GM04503 (cell line): ENCODE measurements around the gene PEX11B.

Experiments
- DNase-seq: peaks from one replicate; pipeline ENCODE4 v3.0.0-alpha.2; 2012; ENCODE audit warnings: low read depth

Gene PEX11B, protein sequence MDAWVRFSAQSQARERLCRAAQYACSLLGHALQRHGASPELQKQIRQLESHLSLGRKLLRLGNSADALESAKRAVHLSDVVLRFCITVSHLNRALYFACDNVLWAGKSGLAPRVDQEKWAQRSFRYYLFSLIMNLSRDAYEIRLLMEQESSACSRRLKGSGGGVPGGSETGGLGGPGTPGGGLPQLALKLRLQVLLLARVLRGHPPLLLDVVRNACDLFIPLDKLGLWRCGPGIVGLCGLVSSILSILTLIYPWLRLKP

GRCh38 chr1:145918144-145918991 is at the start of gene PEX11B:
TSS of gene PEX11B (minus strand) at chr1:145918717. CDS start at chr1:145918688, 29 bp downstream.
- DNase-seq = peak; percentile 67

GRCh38 chr1:145967288-145967687 is 48.8 kb upstream of the PEX11B start:
- DNase-seq = no peak

GRCh38 chr1:145965119-145965744 is 46.7 kb upstream of the PEX11B start:
- no peak for DNase-seq

GRCh38 chr1:145964328-145965118 is 46.0 kb upstream of the PEX11B start, which contains the start of the genes ANKRD34A and POLR3GL:
TSS of gene ANKRD34A (minus strand) at chr1:145964575. CDS start at chr1:145961759, 2,816 bp downstream.
TSS of gene POLR3GL (plus strand) at chr1:145964690. CDS start at chr1:145974866, 10,176 bp downstream.
- peak; percentile 65 for DNase-seq

DNA sequence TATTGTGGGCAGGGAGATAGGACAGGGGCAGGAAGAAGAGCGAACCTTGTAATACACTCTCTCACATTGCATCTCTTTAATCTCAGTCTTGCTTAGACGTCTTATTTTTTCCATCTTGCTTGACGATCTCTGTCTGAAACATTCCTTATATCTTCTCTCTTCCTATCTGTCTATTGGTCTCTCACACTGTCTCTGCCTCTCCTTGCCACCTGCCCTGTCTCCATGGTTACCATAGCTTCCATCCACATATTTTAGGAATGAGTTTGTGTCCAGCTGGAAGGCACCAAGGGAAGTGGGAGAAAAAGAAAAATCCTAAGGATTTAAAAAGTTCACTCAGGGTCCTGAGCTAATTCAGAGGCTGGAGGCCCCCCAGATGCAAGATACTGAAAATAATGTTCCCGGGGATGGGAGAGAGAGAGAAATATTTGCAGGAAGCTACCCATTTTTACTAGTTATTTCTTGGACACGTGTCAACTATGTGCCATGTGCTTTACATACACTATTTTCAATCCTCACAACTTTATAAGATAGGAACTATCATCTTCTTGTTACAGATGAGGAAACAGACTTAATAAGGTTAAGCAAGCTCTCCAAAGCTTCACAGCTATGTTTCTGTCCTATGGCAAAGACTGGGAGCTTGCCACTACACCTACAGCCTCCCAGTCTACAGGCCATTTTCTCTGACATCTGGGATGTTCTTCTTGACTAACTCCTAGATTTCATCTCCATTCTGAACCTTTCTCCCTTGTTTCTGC is 44.9 kb upstream of the PEX11B start:
- DNase-seq = no peak

DNA sequence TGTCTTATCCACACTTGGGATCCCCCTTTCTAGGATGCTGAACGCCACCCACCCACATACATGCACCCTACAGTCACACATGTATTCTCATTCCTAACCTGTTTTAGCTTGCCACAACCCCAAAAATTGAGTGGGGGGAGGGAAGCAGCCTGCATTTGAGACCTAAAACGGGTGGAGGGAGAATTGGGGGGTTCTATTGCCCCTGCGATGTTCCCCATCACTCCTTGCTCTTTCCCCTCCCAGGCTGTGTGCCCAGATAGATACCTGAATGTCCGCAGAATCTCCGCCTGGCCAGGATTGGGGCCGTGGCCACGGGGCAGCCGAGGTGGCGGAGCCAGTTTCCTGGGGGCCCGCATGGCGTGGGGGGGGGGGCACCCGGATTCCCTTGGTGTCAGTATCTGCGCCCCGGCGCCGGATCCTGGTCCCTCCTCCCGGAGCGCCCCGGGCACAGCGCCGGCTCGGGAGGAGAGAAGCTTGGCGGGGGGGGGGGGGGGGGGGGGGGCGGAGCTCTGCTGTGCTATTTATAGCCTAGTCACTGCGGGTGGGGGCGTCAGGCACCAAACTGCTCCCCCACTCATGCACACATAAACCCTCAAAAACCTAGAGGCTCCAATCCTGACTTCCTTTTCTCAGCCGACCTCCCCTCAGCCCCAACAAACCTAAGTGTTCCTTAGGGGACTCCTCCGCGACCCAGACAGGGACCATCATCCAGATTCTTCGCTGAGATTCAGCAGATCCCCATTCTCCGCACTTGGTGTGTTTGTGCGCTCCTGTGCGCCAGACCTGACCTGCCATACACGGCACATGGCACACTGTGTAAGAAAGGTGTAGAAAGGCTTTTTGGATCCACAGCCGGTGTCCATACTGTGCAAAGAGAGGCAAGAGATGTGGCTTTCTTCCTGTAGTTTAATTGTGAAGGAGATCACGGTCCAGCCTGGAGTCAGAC is 43.9 kb upstream of the PEX11B start:
- no peak for DNase-seq

GRCh38 chr1:145961425-145962156 is 43.1 kb upstream of the PEX11B start:
- no peak for DNase-seq

- DNase-seq = no peak
Measured at GRCh38 chr1:145961109-145961424, 42.5 kb upstream of the PEX11B start.

- no peak for DNase-seq
Measured at GRCh38 chr1:145960468-145961108, 42.1 kb upstream of the PEX11B start.

GRCh38 chr1:145959957-145960467 is 41.5 kb upstream of the PEX11B start:
- DNase-seq = no peak

- no peak for DNase-seq
Measured at GRCh38 chr1:145959333-145959732, 40.8 kb upstream of the PEX11B start.

- DNase-seq = no peak
Measured at GRCh38 chr1:145958734-145959133, 40.2 kb upstream of the PEX11B start.

- DNase-seq = peak; percentile 87
Measured at GRCh38 chr1:145957443-145958319, 39.2 kb upstream of the PEX11B start, which contains the start of gene LIX1L. TSS of gene LIX1L (minus strand) at chr1:145958017. CDS start at chr1:145957927, 90 bp downstream.

- no peak for DNase-seq
Measured at GRCh38 chr1:145956781-145957442, 38.4 kb upstream of the PEX11B start.

DNA sequence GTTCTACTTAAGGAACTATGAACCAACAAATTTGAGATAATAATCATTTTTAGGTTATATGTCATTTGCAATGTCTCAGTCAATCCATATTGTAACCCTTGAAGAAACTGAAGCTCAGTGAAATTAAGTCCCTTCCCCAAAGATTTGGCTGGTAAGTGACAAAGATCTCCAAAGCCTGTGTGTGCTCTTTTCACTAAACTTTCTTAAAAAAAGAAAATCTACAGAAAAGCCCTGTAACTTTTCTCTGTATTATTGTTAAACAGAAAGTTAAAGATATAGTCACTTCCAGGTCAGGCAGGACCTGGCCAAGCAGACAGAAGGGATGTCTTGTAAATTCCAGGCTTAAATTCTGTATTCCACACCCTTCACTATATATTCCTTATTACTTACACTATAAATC is 37.8 kb upstream of the PEX11B start:
- DNase-seq = no peak

DNA sequence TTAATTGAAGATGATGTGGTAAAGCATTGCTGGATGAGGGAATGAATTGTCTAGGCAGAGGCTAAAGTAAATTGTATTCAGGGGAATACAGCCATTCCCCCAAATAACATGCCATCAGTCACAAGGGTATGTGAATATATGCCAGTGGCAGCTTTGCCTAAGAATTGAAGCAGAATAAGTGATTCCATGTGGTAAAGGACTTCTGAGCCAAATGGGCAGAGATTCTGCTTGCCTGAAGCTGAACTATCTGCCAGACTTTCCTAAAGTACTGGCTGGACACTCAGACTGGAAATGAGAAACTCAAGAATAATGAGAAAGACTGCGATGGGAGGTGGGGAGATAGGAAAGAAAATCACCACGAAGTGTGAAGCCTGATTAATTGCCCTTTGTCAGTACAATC is 36.9 kb upstream of the PEX11B start:
- no peak for DNase-seq

- DNase-seq = no peak
Measured at GRCh38 chr1:145953861-145954260, 35.3 kb upstream of the PEX11B start.
